Type B pancreatic cell (in vitro differentiated cells): ENCODE measurements around the gene GRK5. TPM values are rescaled to one million over a fixed set of nuclear protein-coding genes. Genes with fewer than 3 reads are reported as not detected.
A peak's percentile ranks its signal among the peaks of the same experiment; 100 is the strongest.

Experiments
- DNase-seq: peaks from one replicate; pipeline ENCODE4 v3.0.0; 2021; ENCODE audit warnings: mixed read lengths; ENCODE audit not compliant: unreplicated experiment; ENCODE audit errors: extremely low spot score
- H3K27ac Mint-ChIP-seq: 2 replicates; pipeline ENCODE4 v1.8.0; 2021; ENCODE audit warnings: mild to moderate bottlenecking, mixed read lengths
- H3K27me3 Mint-ChIP-seq: 2 replicates; pipeline ENCODE4 v1.8.0; 2021; ENCODE audit warnings: mixed read lengths
- H3K36me3 Mint-ChIP-seq: 2 replicates; pipeline ENCODE4 v1.8.0; 2021; ENCODE audit warnings: mixed read lengths
- H3K4me1 Mint-ChIP-seq: one replicate; pipeline ENCODE4 v1.8.0; 2021; ENCODE audit warnings: mixed read lengths; ENCODE audit not compliant: unreplicated experiment
- H3K4me3 Mint-ChIP-seq: 2 replicates; pipeline ENCODE4 v1.8.0; 2021; ENCODE audit warnings: mild to moderate bottlenecking, mixed read lengths
- H3K9me3 Mint-ChIP-seq: 2 replicates; pipeline ENCODE4 v1.8.0; 2021; ENCODE audit warnings: mixed read lengths
- CTCF ChIP-seq: fragments of 200-600 bp; sonication (generic); conservative IDR thresholded peaks from 2 replicates; pipeline ENCODE4 v1.5.0; 2021; ENCODE audit warnings: antibody characterized with exemption, mild to moderate bottlenecking
- total RNA-seq: library from RNA; stranded (reverse); gene quantifications from 2 replicates; pipeline ENCODE4 v1.2.1, GENCODE V29; 2021; ENCODE audit warnings: low replicate concordance

The GRK5 gene
- total RNA-seq, 1 donor from 2014 or later = 24.8 TPM

- peaks cover 3% of the 10 kb centered on the region for H3K36me3 Mint-ChIP-seq
- TF ChIP-seq CTCF = no peak
- peaks cover 45% of the 10 kb centered on the region for H3K4me1 Mint-ChIP-seq
Observed at GRCh38 chr10:119217991-119218490, 10.7 kb downstream of the GRK5 start.

GRCh38 chr10:119219871-119220270 lies 12.5 kb downstream of the GRK5 start:
- Mint-ChIP-seq H3K4me3 (no peak overlapping the region), H3K9me3 (no peaks in the 10 kb centered on the region), H3K27ac (no peak overlapping the region), H3K36me3 (peaks cover 3% of the 10 kb centered on the region), H3K27me3 (no peaks in the 10 kb centered on the region), H3K4me1 (peaks cover 51% of the 10 kb centered on the region)
- no peak for DNase-seq
- TF ChIP-seq CTCF = no peak

More at GRCh38 chr10:119217991-119218490, 10.7 kb downstream of the GRK5 start:
- DNase-seq = no peak
- Mint-ChIP-seq H3K27me3 (no peaks in the 10 kb centered on the region), H3K27ac (peak overlapping the region; percentile 39), H3K9me3 (no peaks in the 10 kb centered on the region), H3K4me3 (peak overlapping the region; percentile 22)

- no peak overlapping the region for H3K27ac Mint-ChIP-seq
- no peaks in the 10 kb centered on the region for H3K27me3 Mint-ChIP-seq
- no peaks in the 10 kb centered on the region for H3K9me3 Mint-ChIP-seq
- H3K36me3 Mint-ChIP-seq = peaks cover 3% of the 10 kb centered on the region
- DNase-seq = no peak
- no peak overlapping the region for H3K4me3 Mint-ChIP-seq
- H3K4me1 Mint-ChIP-seq = peaks cover 50% of the 10 kb centered on the region
- TF ChIP-seq CTCF = no peak
Observed at GRCh38 chr10:119221201-119221600, 13.8 kb downstream of the GRK5 start.

GRCh38 chr10:119221666-119222065 lies 14.3 kb downstream of the GRK5 start:
- H3K27me3 Mint-ChIP-seq = no peaks in the 10 kb centered on the region
- no peak for TF ChIP-seq CTCF
- H3K27ac Mint-ChIP-seq = no peak overlapping the region

GRCh38 chr10:119222537-119222936 lies 15.2 kb downstream of the GRK5 start:
- Mint-ChIP-seq H3K9me3 (no peaks in the 10 kb centered on the region), H3K27ac (peak overlapping the region; percentile 32), H3K4me3 (peak overlapping the region; percentile 33), H3K27me3 (no peaks in the 10 kb centered on the region), H3K4me1 (peaks cover 45% of the 10 kb centered on the region), H3K36me3 (no peaks in the 10 kb centered on the region)
- no peak for DNase-seq
- TF ChIP-seq CTCF = no peak

More at GRCh38 chr10:119221666-119222065, 14.3 kb downstream of the GRK5 start:
- Mint-ChIP-seq H3K9me3 (no peaks in the 10 kb centered on the region), H3K4me3 (no peak overlapping the region), H3K36me3 (peaks cover 3% of the 10 kb centered on the region), H3K4me1 (peaks cover 50% of the 10 kb centered on the region)
- no peak for DNase-seq

GRCh38 chr10:119222966-119223386 lies 15.6 kb downstream of the GRK5 start:
- no peak for DNase-seq
- Mint-ChIP-seq H3K36me3 (no peaks in the 10 kb centered on the region), H3K4me1 (peaks cover 41% of the 10 kb centered on the region), H3K9me3 (no peaks in the 10 kb centered on the region), H3K4me3 (no peak overlapping the region), H3K27me3 (no peaks in the 10 kb centered on the region), H3K27ac (no peak overlapping the region)
- no peak for TF ChIP-seq CTCF
